Parathyroid adenoma (tissue), 2 donors: ENCODE data around the gene DEFB118.

ENCODE experiments used
- H2AFZ ChIP-seq: fragments of 300-600 bp; sonication (generic); one replicate; pipeline ENCODE4 v1.7.0; 2017; ENCODE audit warnings: antibody characterized with exemption, mild to moderate bottlenecking
- H3K27ac ChIP-seq: fragments of 300-600 bp; sonication (generic); one replicate; pipeline ENCODE4 v1.7.0; 2017
- H3K27me3 ChIP-seq: fragments of 300-600 bp; sonication (generic); one replicate; pipeline ENCODE4 v1.7.0; 2017; ENCODE audit warnings: low read length; ENCODE audit not compliant: control insufficient read depth, insufficient read depth
- H3K36me3 ChIP-seq: fragments of 300-600 bp; sonication (generic); one replicate; pipeline ENCODE4 v1.7.0; 2017; ENCODE audit warnings: low read length; ENCODE audit not compliant: control insufficient read depth, insufficient read depth
- H3K4me1 ChIP-seq: fragments of 300-600 bp; sonication (generic); one replicate; pipeline ENCODE4 v1.7.0; 2017; ENCODE audit warnings: control low read depth
- H3K4me2 ChIP-seq: fragments of 300-600 bp; sonication (generic); one replicate; pipeline ENCODE4 v1.7.0; 2017; ENCODE audit warnings: low read length
- H3K4me3 ChIP-seq: fragments of 300-600 bp; sonication (generic); one replicate; pipeline ENCODE4 v1.7.0; 2017; ENCODE audit warnings: low read depth, low read length
- H3K79me2 ChIP-seq: fragments of 300-600 bp; sonication (generic); one replicate; pipeline ENCODE4 v1.7.0; 2017; ENCODE audit warnings: control low read depth
- H3K9ac ChIP-seq: fragments of 300-600 bp; sonication (generic); one replicate; pipeline ENCODE4 v1.7.0; 2017; ENCODE audit warnings: mild to moderate bottlenecking
- H3K9me3 ChIP-seq: fragments of 300-600 bp; sonication (generic); one replicate; pipeline ENCODE4 v1.7.0; 2017; ENCODE audit warnings: low read length; ENCODE audit not compliant: control insufficient read depth
- TF ChIP-seq, protein P1 (sequence below): fragments of 300-600 bp; sonication (generic); IDR thresholded peaks from one replicate; pipeline ENCODE4 v1.7.0; 2017; ENCODE audit warnings: antibody characterized with exemption, mild to moderate bottlenecking
- donor health status: primary hyperparathyroidism.

Gene DEFB118, protein sequence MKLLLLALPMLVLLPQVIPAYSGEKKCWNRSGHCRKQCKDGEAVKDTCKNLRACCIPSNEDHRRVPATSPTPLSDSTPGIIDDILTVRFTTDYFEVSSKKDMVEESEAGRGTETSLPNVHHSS

DNA sequence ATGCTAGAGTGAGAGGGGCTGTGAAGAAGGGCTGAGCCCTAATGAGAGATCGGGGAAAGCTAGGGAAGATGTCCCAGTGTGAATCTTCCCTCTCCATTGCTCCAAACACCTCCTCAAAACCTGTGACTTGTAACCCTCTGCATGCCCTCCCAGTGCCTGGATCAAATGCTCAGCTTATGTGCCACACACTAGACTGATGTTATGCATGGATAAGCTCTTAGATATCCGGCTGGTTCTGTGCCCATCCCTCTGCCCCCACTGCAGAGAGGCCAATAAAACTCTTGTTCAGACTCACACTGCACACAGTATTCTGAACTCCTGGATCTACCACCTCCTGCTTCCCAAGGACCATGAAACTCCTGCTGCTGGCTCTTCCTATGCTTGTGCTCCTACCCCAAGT, at the start of gene DEFB118:
TSS of gene DEFB118 (plus strand) at position 301 of the 400 bp plus-strand sequence. CDS start at position 351, 50 bp downstream.
- H3K79me2 ChIP-seq: no peaks in the 10 kb centered on the region
- H3K27ac ChIP-seq: no peak within 1 kb of the TSS
- H3K9ac ChIP-seq: no peak within 1 kb of the TSS
- H3K36me3 ChIP-seq: no peaks in the 10 kb centered on the region
- H3K27me3 ChIP-seq: no peaks in the 10 kb centered on the region
- H3K4me1 ChIP-seq: no peaks in the 10 kb centered on the region
- H3K4me3 ChIP-seq: no peak within 1 kb of the TSS
- TF ChIP-seq, protein P1, sequence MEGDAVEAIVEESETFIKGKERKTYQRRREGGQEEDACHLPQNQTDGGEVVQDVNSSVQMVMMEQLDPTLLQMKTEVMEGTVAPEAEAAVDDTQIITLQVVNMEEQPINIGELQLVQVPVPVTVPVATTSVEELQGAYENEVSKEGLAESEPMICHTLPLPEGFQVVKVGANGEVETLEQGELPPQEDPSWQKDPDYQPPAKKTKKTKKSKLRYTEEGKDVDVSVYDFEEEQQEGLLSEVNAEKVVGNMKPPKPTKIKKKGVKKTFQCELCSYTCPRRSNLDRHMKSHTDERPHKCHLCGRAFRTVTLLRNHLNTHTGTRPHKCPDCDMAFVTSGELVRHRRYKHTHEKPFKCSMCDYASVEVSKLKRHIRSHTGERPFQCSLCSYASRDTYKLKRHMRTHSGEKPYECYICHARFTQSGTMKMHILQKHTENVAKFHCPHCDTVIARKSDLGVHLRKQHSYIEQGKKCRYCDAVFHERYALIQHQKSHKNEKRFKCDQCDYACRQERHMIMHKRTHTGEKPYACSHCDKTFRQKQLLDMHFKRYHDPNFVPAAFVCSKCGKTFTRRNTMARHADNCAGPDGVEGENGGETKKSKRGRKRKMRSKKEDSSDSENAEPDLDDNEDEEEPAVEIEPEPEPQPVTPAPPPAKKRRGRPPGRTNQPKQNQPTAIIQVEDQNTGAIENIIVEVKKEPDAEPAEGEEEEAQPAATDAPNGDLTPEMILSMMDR: no peak
- H3K9me3 ChIP-seq: peaks cover 3% of the 10 kb centered on the region
- H3K4me2 ChIP-seq: no peak within 1 kb of the TSS
- no peak within 1 kb of the TSS for H2AFZ ChIP-seq

DNA sequence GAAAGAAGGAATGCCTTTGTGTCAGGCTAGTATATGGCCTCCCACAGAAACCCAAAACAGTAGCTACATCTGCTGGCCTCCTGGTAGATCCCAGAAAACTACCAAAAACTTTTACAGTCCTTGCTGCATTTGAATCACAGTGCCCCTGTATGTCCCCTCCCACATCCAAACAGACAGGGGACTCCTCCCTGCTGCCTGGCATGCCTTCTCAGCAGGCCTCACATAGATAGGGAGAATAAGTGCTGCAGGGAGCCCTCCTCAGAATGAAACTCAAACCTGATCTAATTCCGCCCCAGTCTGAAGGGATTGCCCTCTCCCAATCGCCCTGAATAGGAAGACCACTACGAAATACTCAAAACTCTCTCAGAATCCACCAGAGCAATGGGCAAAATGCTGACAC, 45.9 kb upstream of the DEFB118 start:
- no peak overlapping the region for H3K9ac ChIP-seq
- H3K4me3 ChIP-seq: no peak overlapping the region
- no peaks in the 10 kb centered on the region for H3K36me3 ChIP-seq
- H3K27me3 ChIP-seq: no peaks in the 10 kb centered on the region
- no peak overlapping the region for H3K4me2 ChIP-seq
- TF ChIP-seq, protein P1: no peak
- H3K27ac ChIP-seq: no peak overlapping the region
- no peaks in the 10 kb centered on the region for H3K79me2 ChIP-seq
- H3K4me1 ChIP-seq: no peaks in the 10 kb centered on the region
- H2AFZ ChIP-seq: no peak overlapping the region
- H3K9me3 ChIP-seq: no peaks in the 10 kb centered on the region

DNA sequence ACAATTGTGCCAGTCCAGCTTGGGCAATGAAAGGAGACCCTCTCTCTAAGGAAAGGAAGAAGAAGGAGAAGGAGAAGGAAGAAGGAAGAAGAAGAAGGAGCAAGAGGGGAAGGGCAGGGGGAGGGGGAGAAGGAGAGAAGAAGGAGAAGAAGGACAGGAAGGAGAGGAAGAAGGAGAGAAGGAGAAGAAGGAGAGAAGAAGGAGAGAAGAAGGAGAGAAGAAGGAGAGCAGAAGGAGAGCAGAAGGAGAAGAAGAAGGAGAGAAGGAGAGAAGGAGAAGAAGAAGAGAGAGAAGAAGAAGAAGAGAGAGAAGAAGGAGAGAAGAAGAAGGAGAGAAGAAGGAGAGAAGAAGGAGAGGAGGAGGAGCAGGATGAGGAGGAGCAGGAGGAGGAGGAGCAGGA, 37.5 kb upstream of the DEFB118 start:
- no peak overlapping the region for H3K27ac ChIP-seq
- H2AFZ ChIP-seq: no peak overlapping the region
- no peaks in the 10 kb centered on the region for H3K27me3 ChIP-seq
- no peak overlapping the region for H3K9ac ChIP-seq
- H3K4me3 ChIP-seq: no peak overlapping the region
- H3K9me3 ChIP-seq: no peaks in the 10 kb centered on the region
- H3K36me3 ChIP-seq: no peaks in the 10 kb centered on the region
- TF ChIP-seq, protein P1: no peak
- no peaks in the 10 kb centered on the region for H3K79me2 ChIP-seq
- H3K4me1 ChIP-seq: no peaks in the 10 kb centered on the region
- no peak overlapping the region for H3K4me2 ChIP-seq

DNA sequence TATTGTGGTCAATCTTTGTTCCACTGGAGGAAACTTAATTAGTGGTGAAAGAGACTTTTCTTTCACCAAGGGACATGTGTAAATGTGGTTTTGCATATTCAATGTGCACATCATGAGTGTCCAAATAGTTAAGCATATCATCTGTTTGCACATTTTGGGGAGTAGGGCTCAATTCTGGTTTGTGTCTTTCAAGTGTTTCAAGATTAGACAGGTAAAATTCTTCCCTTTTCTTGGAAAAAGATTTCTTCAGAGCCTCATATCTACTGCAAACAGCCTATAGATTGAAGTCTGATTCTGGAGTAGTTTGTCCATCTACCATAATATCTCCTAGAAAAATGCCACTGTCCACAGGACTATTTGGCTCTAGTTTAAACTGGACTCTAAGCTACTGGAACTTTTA, 26.9 kb upstream of the DEFB118 start:
- no peak overlapping the region for H3K27ac ChIP-seq
- H2AFZ ChIP-seq: no peak overlapping the region
- no peaks in the 10 kb centered on the region for H3K79me2 ChIP-seq
- no peak overlapping the region for H3K9ac ChIP-seq
- H3K27me3 ChIP-seq: no peaks in the 10 kb centered on the region
- no peaks in the 10 kb centered on the region for H3K4me1 ChIP-seq
- TF ChIP-seq, protein P1: no peak
- H3K4me2 ChIP-seq: no peak overlapping the region
- H3K36me3 ChIP-seq: no peaks in the 10 kb centered on the region
- no peak overlapping the region for H3K4me3 ChIP-seq
- no peaks in the 10 kb centered on the region for H3K9me3 ChIP-seq

DNA sequence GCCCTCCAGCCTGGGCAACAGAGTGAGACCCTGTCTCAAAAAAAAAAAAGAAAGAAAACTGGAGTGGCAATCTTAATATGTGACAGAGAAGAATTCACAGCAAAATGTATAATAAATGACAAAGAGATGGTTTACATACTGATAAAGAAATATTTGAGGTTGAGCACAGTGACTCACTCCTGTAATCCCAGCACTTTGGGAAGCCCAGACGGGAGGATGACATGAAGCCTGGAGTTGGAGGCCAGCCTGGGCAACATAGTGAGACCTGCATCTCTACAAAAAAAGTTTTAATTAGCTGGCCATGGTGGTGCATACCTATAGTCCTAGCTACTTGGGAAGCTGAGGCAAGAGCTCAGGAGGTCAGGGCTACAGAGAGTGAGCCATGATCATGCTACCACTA, 12.4 kb upstream of the DEFB118 start:
- no peaks in the 10 kb centered on the region for H3K27me3 ChIP-seq
- no peak overlapping the region for H3K4me3 ChIP-seq
- no peak overlapping the region for H2AFZ ChIP-seq
- H3K4me2 ChIP-seq: no peak overlapping the region
- no peaks in the 10 kb centered on the region for H3K79me2 ChIP-seq
- no peak overlapping the region for H3K27ac ChIP-seq
- H3K36me3 ChIP-seq: no peaks in the 10 kb centered on the region
- no peaks in the 10 kb centered on the region for H3K4me1 ChIP-seq
- no peak overlapping the region for H3K9ac ChIP-seq
- H3K9me3 ChIP-seq: no peaks in the 10 kb centered on the region
- TF ChIP-seq, protein P1: no peak
